HepG2 (cell line): ENCODE results near the gene ARMC2. TPM values are rescaled to one million over a fixed set of nuclear protein-coding genes. Genes with fewer than 3 reads are reported as not detected.

Source experiments
- ATAC-seq: fragments of 200-7000 bp; cut with Tn5 transposase; 3 replicates; pipeline ENCODE4 v1.9.1; 2020; ENCODE audit warnings: mild to moderate bottlenecking, moderate library complexity
- BruUV-seq: library from RNA; stranded (reverse); fragments of 400-500 nt; replicated peaks from 2 replicates; lab custom pipeline; 2021; lab: Mats Ljungman, UMichigan
- CTCF ChIA-PET: fragments of 300-600 bp; formaldehyde crosslinking; extraction: SDS; loops from one replicate; lab custom pipeline; 2021; ENCODE audit warnings: low total read pairs, inconsistent platforms, low intra/inter-chr PET ratio; lab: Yijun Ruan, JAX
- POLR2A ChIA-PET: fragments of 350-600 bp; sonication (Branson Sonifier 250); formaldehyde crosslinking; loops from one replicate; lab custom pipeline; 2020; ENCODE audit warnings: antibody characterized with exemption, inconsistent platforms; lab: Yijun Ruan, JAX
- DNase-seq: peaks from one replicate; pipeline ENCODE4 v3.0.0-alpha.2; 2015; ENCODE audit warnings: low spot score
- FAIRE-seq: peaks from 3 replicates; lab custom pipeline; 2011; peaks lifted over from hg19 to GRCh38; lab: Jason Lieb, UNC
- H2AFZ ChIP-seq: one replicate; pipeline ENCODE4 v1.6.1; 2011; ENCODE audit warnings: low read length, inconsistent platforms
- H3K27ac ChIP-seq: fragments of 300-600 bp; 3 replicates; pipeline ENCODE4 v1.8.0; 2011; ENCODE audit warnings: mixed run types, mild to moderate bottlenecking, mixed read lengths, low read length, inconsistent platforms; ENCODE audit not compliant: insufficient read depth; ENCODE audit errors: extremely low read length
- H3K27me3 ChIP-seq, 2 experiments: fragments of 200-600 bp in 1 of 2; 2 replicates in 1 of 2; 3 replicates in 1 of 2; pipeline versions ENCODE4 v1.6.0 to v1.8.0; 2011; ENCODE audit warnings: low read length in 2 of 2, mild to moderate bottlenecking in 2 of 2, moderate library complexity in 2 of 2, inconsistent platforms in 1 of 2; ENCODE audit not compliant: insufficient read depth in 2 of 2, control insufficient read depth in 1 of 2
- H3K36me3 ChIP-seq, 2 experiments: fragments of 200-600 bp in 1 of 2; replicated peaks in 1 of 2; 2 replicates in 1 of 2; 3 replicates in 1 of 2; pipeline versions ENCODE4 v1.5.1 to v1.8.0; 2011; ENCODE audit warnings: low read length in 2 of 2, inconsistent platforms in 1 of 2; ENCODE audit not compliant: insufficient read depth in 2 of 2, control insufficient read depth in 1 of 2
- H3K4me1 ChIP-seq: 2 replicates; pipeline ENCODE4 v1.5.1; 2012; ENCODE audit warnings: low read length, inconsistent platforms; ENCODE audit not compliant: insufficient read depth
- H3K4me2 ChIP-seq: 2 replicates; pipeline ENCODE4 v1.6.0; 2011; ENCODE audit warnings: low read depth, low read length, inconsistent platforms
- H3K4me3 ChIP-seq, 3 experiments: fragments of 200-600 bp in 1 of 3; sonication (generic), shearing (Covaris generic) in 1 of 3; replicated peaks in 1 of 3; 2 replicates each; pipeline ENCODE4 v1.5.1; 2011 to 2016; ENCODE audit warnings: low read length in 3 of 3, inconsistent platforms in 2 of 3, low read depth in 2 of 3, mild to moderate bottlenecking in 2 of 3, control low read depth in 1 of 3, mixed read lengths in 1 of 3; ENCODE audit not compliant: insufficient read depth in 1 of 3
- H3K79me2 ChIP-seq: one replicate; pipeline ENCODE4 v1.6.1; 2011; ENCODE audit warnings: low read length, inconsistent platforms; ENCODE audit not compliant: insufficient read depth
- H3K9ac ChIP-seq: 2 replicates; pipeline ENCODE4 v1.6.0; 2011; ENCODE audit warnings: mild to moderate bottlenecking, low read depth, low read length, inconsistent platforms; ENCODE audit not compliant: insufficient read depth
- H3K9me3 ChIP-seq: 2 replicates; pipeline ENCODE4 v1.5.1; 2012; ENCODE audit warnings: mild to moderate bottlenecking, low read length
- H4K20me1 ChIP-seq: 2 replicates; pipeline ENCODE4 v1.6.0; 2011; ENCODE audit warnings: inconsistent platforms, mild to moderate bottlenecking, low read length, moderate library complexity; ENCODE audit not compliant: insufficient read depth
- CREB1 ChIP-seq, 2 experiments: fragments of 450-650 bp in 1 of 2; IDR thresholded peaks; 2 replicates each; pipeline ENCODE4 v1.6.1; 2016 to 2017; ENCODE audit warnings: control low read depth in 1 of 2, mild to moderate bottlenecking in 1 of 2, missing compliant biosample characterization in 1 of 2, missing genetic modification characterization in 1 of 2
- ZNF567 ChIP-seq: sonication (generic); formaldehyde crosslinking; IDR thresholded peaks from 2 replicates; pipeline ENCODE4 v1.8.1; 2023; ENCODE audit warnings: mild to moderate bottlenecking, missing genetic modification reagents, borderline replicate concordance
- WGBS: methylation state at CpG from one replicate; pipeline ENCODE4 v1.1.6; 2017; ENCODE audit warnings: low lambda C conversion rate; 5-methylcytosine and 5-hydroxymethylcytosine counted together
- in situ Hi-C: cut with HindIII; loops from 2 replicates; pipeline ENCODE4 v1.10.0; 2017; ENCODE audit warnings: low pct_unique_long_range_greater_than_20kb; ENCODE audit not compliant: extremely low pct_ligation_motif_present
- intact Hi-C: fragments of 100-400 bp; cut with micrococcal nuclease; formaldehyde crosslinking; loops from one replicate; pipeline ENCODE4 v1.10.0; 2022; ENCODE audit not compliant: unreplicated experiment
- polyA plus RNA-seq, 8 experiments: library from polyadenylated mRNA; depleted of rRNA in 3 of 8; stranded (reverse) in 7 of 8; unstranded in 1 of 8; fragments of >200 nt; fragmentation: Illumina TruSeq in 4 of 8; extraction: Trizol in 4 of 8; gene quantifications; 2 replicates each; pipeline versions ENCODE4 v1.2.1 to v1.2.3, GENCODE V29; 2011 to 2016; ENCODE audit warnings: low read depth in 4 of 8, missing spikeins in 1 of 8, mixed read lengths in 1 of 8; ENCODE audit not compliant: insufficient read depth in 1 of 8
- total RNA-seq, 5 experiments: library from RNA; depleted of rRNA; stranded (reverse); fragments of >200 nt; fragmentation: Illumina TruSeq; extraction: Trizol; gene quantifications; 2 replicates each; pipeline ENCODE4 v1.2.3, GENCODE V29; 2016; ENCODE audit warnings: low read depth in 1 of 5
- TF ChIP-seq, protein P1 (sequence below), 2 experiments: fragments of 450-650 bp in 1 of 2; sonication (generic) in 1 of 2; formaldehyde crosslinking; IDR thresholded peaks; 2 replicates each; pipeline versions ENCODE4 v1.5.0 to v1.8.0; 2020 to 2022; ENCODE audit warnings: mild to moderate bottlenecking in 1 of 2, missing genetic modification reagents in 1 of 2
- TF ChIP-seq, protein P2 (sequence below): sonication (generic); formaldehyde crosslinking; IDR thresholded peaks from 2 replicates; pipeline ENCODE4 v1.8.1; 2023; ENCODE audit warnings: mild to moderate bottlenecking, inconsistent platforms, moderate library complexity, missing genetic modification reagents, borderline replicate concordance

Gene ARMC2
- total and polyA plus RNA-seq, 2 of the 13 experiments (the other 11 are each of a cell fraction or from before 2014, with no cell fraction given): 1.4 to 3.2 TPM

DNA sequence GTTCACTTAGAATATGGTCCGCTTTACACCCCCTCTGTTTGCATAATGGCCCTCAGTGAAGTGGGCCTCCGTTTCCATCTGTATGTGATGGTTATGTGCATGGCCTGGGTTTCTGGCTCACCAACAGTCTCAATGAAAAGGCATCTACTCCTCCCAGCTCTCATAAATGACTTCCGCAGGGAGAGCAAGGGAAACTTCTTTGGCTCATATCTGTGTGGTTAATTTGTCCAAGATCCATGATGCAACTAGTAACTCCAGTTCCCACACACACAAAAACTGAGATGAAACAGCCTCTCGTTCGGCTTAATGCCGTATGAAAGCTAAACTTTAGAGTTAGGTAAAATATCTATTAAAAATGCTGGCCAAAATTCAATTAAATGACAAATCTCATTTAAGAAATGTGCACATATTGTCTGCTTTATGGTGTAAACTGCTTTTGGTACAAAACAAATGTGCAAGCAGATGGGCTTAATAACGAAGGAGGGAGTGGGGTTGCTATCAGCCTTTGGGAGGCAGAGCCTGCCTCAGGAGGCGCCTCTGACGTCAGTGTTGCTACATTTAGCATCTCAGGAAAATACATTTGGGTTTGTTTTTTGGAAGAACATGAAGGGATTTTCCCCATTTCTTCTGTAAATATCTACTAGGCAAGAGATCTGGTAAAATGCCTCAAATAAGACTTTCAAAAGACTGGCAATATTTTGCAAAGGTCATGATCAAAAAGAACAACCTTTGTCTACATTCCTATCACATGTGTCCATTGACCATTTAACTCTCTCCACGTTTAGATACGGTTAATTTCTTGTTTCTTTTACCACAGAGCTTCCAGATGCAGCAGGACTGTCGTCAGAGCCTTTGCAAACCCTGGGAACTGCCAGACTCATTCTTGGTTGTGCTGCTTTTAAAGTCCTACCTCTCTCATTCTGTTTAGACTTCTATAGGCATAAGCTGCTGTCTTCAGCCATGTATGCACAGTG is 96.8 kb downstream of the ARMC2 start:
- WGBS: 37% methylated on average over 11 of the region's 12 CpGs
- H3K36me3 ChIP-seq: no peaks in the 10 kb centered on the region
- no peaks in the 10 kb centered on the region for H3K9me3 ChIP-seq
- H3K79me2 ChIP-seq: no peaks in the 10 kb centered on the region
- FAIRE-seq (no peak), DNase-seq (no peak), ATAC-seq (no peak)
- in situ Hi-C loops: no loop called here
- TF ChIP-seq, protein P1, sequence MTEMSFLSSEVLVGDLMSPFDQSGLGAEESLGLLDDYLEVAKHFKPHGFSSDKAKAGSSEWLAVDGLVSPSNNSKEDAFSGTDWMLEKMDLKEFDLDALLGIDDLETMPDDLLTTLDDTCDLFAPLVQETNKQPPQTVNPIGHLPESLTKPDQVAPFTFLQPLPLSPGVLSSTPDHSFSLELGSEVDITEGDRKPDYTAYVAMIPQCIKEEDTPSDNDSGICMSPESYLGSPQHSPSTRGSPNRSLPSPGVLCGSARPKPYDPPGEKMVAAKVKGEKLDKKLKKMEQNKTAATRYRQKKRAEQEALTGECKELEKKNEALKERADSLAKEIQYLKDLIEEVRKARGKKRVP (CRISPR knock-in tag; IDR thresholded peaks at IDR 0.05): no peak
- TF ChIP-seq CREB1 (IDR thresholded peaks at IDR 0.05) (peak; percentile 58; the same call in 1 of the 2 replicates), CREB1 (CRISPR knock-in tag; IDR thresholded peaks at IDR 0.05) (no peak), ZNF567 (no peak)
- TF ChIP-seq, protein P2, sequence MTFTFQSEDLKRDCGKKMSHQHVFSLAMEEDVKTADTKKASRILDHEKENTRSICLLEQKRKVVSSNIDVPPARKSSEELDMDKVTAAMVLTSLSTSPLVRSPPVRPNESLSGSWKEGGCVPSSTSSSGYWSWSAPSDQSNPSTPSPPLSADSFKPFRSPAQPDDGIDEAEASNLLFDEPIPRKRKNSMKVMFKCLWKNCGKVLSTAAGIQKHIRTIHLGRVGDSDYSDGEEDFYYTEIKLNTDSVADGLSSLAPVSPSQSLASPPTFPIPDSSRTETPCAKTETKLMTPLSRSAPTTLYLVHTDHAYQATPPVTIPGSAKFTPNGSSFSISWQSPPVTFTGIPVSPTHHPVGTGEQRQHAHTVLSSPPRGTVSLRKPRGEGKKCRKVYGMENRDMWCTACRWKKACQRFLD: no peak
- H4K20me1 ChIP-seq: no peaks in the 10 kb centered on the region
- H2AFZ ChIP-seq: no peak overlapping the region
- no peaks in the 10 kb centered on the region for H3K4me1 ChIP-seq
- H3K27me3 ChIP-seq: peaks cover 6 to 38% of the 10 kb centered on the region in 2 experiments; a peak in 3 of 5 replicates
- no peak overlapping the region for H3K9ac ChIP-seq
- no peak overlapping the region for H3K4me3 ChIP-seq
- intact Hi-C loops: no loop called here
- H3K27ac ChIP-seq: no peak overlapping the region
- ChIA-PET POLR2A (no interaction called here), CTCF (no interaction called here)
- H3K4me2 ChIP-seq: no peak overlapping the region
- BruUV-seq: no TSS peak
